ENCODE measurements around the gene FOXK2. TPM values are rescaled to one million over a fixed set of nuclear protein-coding genes. Genes with fewer than 3 reads are reported as not detected.
"Not testable (repeated sequence)": the region's sequence is repeated elsewhere in the genome, so short reads cannot be mapped to it uniquely, and the experiment has no call there.

Gene FOXK2
- total RNA-seq, 4 donors from 2014 or later = 30.5 to 43.3 (median 38.8) TPM

DNA sequence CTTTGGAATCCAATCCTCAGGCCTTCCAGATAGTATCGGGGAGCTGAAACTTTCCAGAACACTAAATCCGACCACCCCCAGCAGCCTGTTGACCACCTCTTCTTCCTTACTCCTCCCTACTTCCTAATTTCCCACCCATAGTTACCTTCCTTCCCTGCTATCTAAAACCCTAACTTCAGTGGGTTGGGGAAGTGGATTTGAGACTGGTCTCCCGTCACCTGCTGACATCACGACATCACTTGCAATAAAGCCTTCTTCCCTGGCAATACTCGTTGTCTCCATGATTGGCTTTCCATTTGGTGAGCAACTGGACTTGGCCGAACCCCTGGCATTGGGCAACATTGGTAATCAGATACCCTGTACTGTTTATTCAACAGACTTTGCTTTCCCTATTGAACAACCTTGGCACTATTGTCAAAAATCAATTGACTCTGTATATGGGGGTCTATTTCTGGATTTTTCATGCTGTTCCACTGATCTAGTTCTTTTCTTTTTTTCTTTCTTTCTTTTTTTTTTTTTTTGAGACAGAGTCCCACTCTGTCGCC, 11.8 kb upstream of the FOXK2 start:
- no peaks in the 10 kb centered on the region for H3K27me3 ChIP-seq
- DNase-seq = no peak
- 90 to 92% methylated on average over 7 of the region's 7 CpGs for WGBS, 2 donors
- TF ChIP-seq, protein P1, sequence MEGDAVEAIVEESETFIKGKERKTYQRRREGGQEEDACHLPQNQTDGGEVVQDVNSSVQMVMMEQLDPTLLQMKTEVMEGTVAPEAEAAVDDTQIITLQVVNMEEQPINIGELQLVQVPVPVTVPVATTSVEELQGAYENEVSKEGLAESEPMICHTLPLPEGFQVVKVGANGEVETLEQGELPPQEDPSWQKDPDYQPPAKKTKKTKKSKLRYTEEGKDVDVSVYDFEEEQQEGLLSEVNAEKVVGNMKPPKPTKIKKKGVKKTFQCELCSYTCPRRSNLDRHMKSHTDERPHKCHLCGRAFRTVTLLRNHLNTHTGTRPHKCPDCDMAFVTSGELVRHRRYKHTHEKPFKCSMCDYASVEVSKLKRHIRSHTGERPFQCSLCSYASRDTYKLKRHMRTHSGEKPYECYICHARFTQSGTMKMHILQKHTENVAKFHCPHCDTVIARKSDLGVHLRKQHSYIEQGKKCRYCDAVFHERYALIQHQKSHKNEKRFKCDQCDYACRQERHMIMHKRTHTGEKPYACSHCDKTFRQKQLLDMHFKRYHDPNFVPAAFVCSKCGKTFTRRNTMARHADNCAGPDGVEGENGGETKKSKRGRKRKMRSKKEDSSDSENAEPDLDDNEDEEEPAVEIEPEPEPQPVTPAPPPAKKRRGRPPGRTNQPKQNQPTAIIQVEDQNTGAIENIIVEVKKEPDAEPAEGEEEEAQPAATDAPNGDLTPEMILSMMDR (IDR thresholded peaks at IDR 0.05) = no peak
- H3K36me3 ChIP-seq = no peaks in the 10 kb centered on the region
- no peaks in the 10 kb centered on the region for H3K4me1 ChIP-seq
- H3K27ac ChIP-seq = no peak overlapping the region
- H3K4me3 ChIP-seq (replicated peaks in 1 of 3) = no peak overlapping the region
- H3K9me3 ChIP-seq = no peaks in the 10 kb centered on the region
- intact Hi-C loops (cut with DNase I) = no loop called here

DNA sequence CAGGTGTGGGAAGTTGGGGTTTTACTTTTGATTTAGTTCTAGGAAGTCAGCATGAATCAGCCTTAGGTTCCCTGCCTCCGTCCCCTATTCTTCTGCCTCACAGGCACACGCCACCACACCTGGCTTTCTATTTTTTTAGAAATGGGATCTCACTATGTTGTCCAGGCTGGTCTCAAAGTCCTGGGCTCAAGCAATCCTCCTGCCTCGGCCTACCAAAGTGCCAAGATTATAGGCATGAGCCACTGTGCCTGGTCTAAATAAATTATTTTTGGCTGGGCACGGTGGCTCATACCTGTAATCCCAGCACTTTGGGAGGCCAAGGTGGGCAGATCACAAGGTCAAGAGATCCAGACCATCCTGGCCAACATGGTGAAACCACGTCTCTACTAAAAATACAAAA, 7.9 kb upstream of the FOXK2 start:
- H3K27me3 ChIP-seq; H3K27ac ChIP-seq; H3K4me1 ChIP-seq; DNase-seq; H3K9me3 ChIP-seq; H3K36me3 ChIP-seq; intact Hi-C loops (cut with DNase I); H3K4me3 ChIP-seq (replicated peaks in 1 of 3): not testable (repeated sequence)
- WGBS, 2 donors = 86 to 94% methylated on average over 5 of the region's 5 CpGs

DNA sequence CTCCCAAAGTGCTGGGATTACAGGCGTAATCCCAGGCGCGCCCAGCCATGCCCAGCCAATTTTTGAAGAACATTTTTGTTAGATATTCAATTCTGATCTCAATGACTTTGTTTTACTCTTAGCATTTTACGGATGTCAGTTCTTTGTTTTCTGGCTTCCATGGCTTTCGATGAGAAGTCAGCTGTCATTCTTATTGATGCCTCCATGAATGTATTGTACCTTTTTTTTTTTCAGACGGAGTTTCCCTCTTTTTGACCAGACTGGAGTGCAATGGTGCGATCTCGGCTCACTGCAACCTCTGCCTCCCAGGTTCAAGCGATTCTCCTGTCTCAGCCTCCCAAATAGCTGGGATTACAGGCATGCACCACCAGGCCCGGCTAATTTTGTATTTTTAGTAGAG, 5.7 kb upstream of the FOXK2 start:
- H3K4me3 ChIP-seq (replicated peaks in 1 of 3); H3K27me3 ChIP-seq; H3K9me3 ChIP-seq; DNase-seq; H3K27ac ChIP-seq; intact Hi-C loops (cut with DNase I); H3K4me1 ChIP-seq; H3K36me3 ChIP-seq: not testable (repeated sequence)
- WGBS, 2 donors = 91 to 98% methylated on average over 10 of the region's 10 CpGs

DNA sequence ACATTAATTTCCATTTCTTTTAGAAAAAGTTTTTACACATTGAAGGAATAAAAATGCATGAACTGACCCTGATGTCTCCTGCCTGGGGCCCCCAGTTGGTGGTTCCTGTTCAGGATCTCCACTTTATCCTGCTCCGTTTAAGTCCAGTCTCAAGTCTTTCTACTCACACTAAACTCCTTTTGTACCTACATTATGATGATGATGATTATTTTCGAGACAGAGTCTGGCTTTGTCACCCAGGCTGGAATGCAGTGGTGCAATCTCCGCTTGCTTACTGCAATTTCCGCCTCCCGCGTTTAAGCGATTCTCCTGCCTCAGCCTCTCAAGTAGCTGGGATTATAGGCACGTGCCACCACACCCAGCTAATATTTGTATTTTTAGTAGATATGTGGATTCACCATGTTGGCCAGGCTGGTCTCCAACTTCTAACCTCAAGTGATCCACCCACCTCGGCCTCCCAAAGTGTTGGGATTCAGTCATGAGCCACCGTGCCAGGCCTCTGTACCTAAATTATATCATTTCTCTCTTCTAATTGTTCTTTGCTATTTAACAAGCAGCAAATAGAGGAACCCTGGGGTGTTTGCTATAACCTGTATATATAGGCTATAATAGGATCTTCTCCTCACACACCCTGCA, 2.2 kb upstream of the FOXK2 start:
- Histone ChIP-seq H3K4me1 (peaks cover 11 to 12% of the 10 kb centered on the region in 2 donors), H3K36me3 (no peaks in the 10 kb centered on the region), H3K27ac (no peak overlapping the region), H3K9me3 (no peaks in the 10 kb centered on the region), H3K4me3 (replicated peaks in 1 of 3) (no peak overlapping the region), H3K27me3 (no peaks in the 10 kb centered on the region)
- WGBS, 2 donors = 89 to 95% methylated on average over 10 of the region's 10 CpGs
- intact Hi-C loops (cut with DNase I) = no loop called here
- TF ChIP-seq, protein P1 (IDR thresholded peaks at IDR 0.05) = no peak
- TF ChIP-seq POLR2A (IDR thresholded peaks at IDR 0.05) = no peak
- no peak for DNase-seq

DNA sequence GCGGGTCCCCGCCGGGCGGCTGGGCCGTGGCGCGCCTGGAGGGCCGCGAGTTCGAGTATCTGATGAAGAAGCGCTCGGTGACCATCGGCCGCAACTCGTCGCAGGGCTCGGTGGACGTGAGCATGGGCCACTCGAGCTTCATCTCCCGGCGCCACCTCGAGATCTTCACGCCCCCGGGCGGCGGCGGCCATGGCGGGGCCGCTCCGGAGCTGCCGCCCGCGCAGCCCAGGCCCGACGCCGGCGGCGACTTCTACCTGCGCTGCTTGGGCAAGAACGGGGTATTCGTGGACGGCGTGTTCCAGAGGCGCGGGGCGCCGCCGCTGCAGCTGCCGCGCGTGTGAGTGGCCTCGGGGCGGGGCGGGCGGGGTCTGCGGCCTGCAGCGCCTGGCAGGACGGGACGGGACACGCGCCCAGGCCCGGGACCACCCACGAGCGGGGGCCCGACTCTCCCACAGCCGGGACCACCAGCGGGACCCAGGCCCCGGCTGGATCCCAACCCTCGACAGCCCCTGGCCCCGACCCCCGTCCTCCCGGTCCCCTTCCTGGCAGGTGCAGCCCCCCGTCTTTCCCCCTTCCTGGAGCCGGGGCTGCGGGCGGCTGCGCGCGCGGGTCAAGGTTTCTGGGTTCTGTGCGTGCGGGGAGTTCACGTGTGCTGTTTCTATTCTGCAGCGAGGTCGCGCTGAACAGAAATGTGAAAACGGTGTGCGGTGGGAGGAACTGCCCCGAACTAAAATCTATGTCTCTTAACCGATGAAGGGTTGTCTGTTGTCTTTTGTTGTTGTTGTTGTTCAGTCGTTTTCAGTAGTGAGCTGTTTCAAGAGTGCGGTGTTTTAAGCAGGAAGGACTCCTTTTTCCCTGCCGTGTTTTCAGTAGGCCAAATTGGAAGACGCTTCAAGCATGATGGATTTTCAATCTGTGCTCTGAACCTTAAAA, 705 bp downstream of the FOXK2 start:
- no peaks in the 10 kb centered on the region for H3K27me3 ChIP-seq
- H3K36me3 ChIP-seq = no peaks in the 10 kb centered on the region
- intact Hi-C loops (cut with DNase I) = no loop called here
- TF ChIP-seq, protein P1 (IDR thresholded peaks at IDR 0.05) = no peak
- TF ChIP-seq POLR2A (IDR thresholded peaks at IDR 0.05) = no peak
- H3K4me3 ChIP-seq (replicated peaks in 1 of 3) = peak overlapping the region; percentile 59 to 88 (median 71)
- DNase-seq = peak; percentile 24 to 28
- no peaks in the 10 kb centered on the region for H3K9me3 ChIP-seq
- H3K27ac ChIP-seq = peak overlapping the region; percentile 71 to 90 (median 76)
- H3K4me1 ChIP-seq = peaks cover 21 to 29% of the 10 kb centered on the region in 2 donors
- 0 to 1% methylated on average over 25 to 38 of the region's 94 CpGs for WGBS, 2 donors

DNA sequence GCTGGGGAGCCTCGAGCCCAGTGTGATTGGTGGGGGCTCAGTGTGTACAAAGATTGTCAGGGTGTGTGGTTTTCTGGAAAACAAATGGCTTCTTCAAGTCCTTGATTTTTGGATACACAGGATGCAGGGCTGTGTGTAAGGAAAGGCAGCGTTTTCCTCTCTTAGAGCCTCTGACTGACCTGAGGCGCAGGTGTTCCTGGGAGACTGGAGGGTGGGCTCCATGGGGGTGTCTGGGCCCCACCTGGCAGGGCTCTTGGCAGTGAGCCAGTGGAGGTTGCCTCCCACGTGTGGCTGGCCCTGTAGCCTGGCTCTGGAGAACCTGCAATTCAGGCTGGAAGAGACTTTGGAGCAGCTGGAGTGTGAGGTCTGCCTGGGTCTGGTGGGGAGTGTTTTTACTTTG, 5.0 kb downstream of the FOXK2 start:
- no peak overlapping the region for H3K4me3 ChIP-seq (replicated peaks in 1 of 3)
- H3K36me3 ChIP-seq = no peaks in the 10 kb centered on the region
- H3K9me3 ChIP-seq = no peaks in the 10 kb centered on the region
- H3K4me1 ChIP-seq = peaks cover 37 to 56% of the 10 kb centered on the region in 2 donors
- intact Hi-C loops (cut with DNase I) = no loop called here
- peak overlapping the region; percentile 13 to 56 (median 45) for H3K27ac ChIP-seq
- no peak for TF ChIP-seq POLR2A (IDR thresholded peaks at IDR 0.05)
- TF ChIP-seq, protein P1 (IDR thresholded peaks at IDR 0.05) = no peak
- 25 to 26% methylated on average over 4 of the region's 4 CpGs for WGBS, 2 donors
- DNase-seq = peak; percentile 50 to 52
- H3K27me3 ChIP-seq = no peaks in the 10 kb centered on the region

All from thyroid gland (tissue), 4 donors.